DND-41 (cell line): ENCODE measurements around the gene PRKAR2A.
A peak's percentile ranks its signal among the peaks of the same experiment; 100 is the strongest.

Experiments used
- ATAC-seq: fragments of 200-7000 bp; cut with Tn5 transposase; 3 replicates; pipeline ENCODE4 v1.9.1; 2021; ENCODE audit warnings: low read depth; ENCODE audit not compliant: insufficient read depth
- DNase-seq: peaks from one replicate; pipeline ENCODE4 v3.0.0-alpha.2; 2020
- H2AFZ ChIP-seq: 2 replicates; pipeline ENCODE4 v1.6.0; 2012; ENCODE audit warnings: low read depth, low read length
- H3K27ac ChIP-seq: 2 replicates; pipeline ENCODE4 v1.5.1; 2012; ENCODE audit warnings: low read length, inconsistent platforms
- H3K27me3 ChIP-seq: fragments of 200-600 bp; sonication (generic); 2 replicates; pipeline ENCODE4 v1.6.0; 2012; ENCODE audit warnings: low read length, mild to moderate bottlenecking, inconsistent platforms; ENCODE audit not compliant: insufficient read depth, poor library complexity
- H3K36me3 ChIP-seq: 2 replicates; pipeline ENCODE4 v1.5.1; 2012; ENCODE audit warnings: low read length, inconsistent platforms; ENCODE audit not compliant: insufficient read depth
- H3K4me1 ChIP-seq: 2 replicates; pipeline ENCODE4 v1.5.1; 2012; ENCODE audit warnings: mild to moderate bottlenecking, low read length; ENCODE audit not compliant: insufficient read depth
- H3K4me2 ChIP-seq: 2 replicates; pipeline ENCODE4 v1.6.0; 2012; ENCODE audit warnings: mild to moderate bottlenecking, moderate library complexity, low read length, inconsistent platforms; ENCODE audit not compliant: insufficient read depth
- H3K4me3 ChIP-seq, 2 experiments: fragments of 200-600 bp in 1 of 2; shearing (Covaris generic) in 1 of 2; 2 replicates each; pipeline ENCODE4 v1.5.1; 2012 to 2016; ENCODE audit warnings: inconsistent platforms in 2 of 2, low read length in 2 of 2, mild to moderate bottlenecking in 2 of 2, low read depth in 1 of 2, moderate library complexity in 1 of 2
- H3K79me2 ChIP-seq: 2 replicates; pipeline ENCODE4 v1.6.0; 2012; ENCODE audit warnings: low read length, inconsistent platforms; ENCODE audit not compliant: insufficient read depth
- H3K9ac ChIP-seq: 2 replicates; pipeline ENCODE4 v1.6.0; 2012; ENCODE audit warnings: low read depth, mild to moderate bottlenecking, inconsistent platforms, low read length, moderate library complexity
- H3K9me3 ChIP-seq: 2 replicates; pipeline ENCODE4 v1.5.1; 2012; ENCODE audit warnings: low read length, moderate library complexity, mild to moderate bottlenecking, inconsistent platforms; ENCODE audit not compliant: insufficient read depth, severe bottlenecking
- H4K20me1 ChIP-seq: 2 replicates; pipeline ENCODE4 v1.6.0; 2012; ENCODE audit warnings: low read length; ENCODE audit not compliant: insufficient read depth
- EZH2 ChIP-seq: IDR thresholded peaks from 3 replicates; pipeline ENCODE4 v1.6.1; 2012; ENCODE audit warnings: borderline replicate concordance, low read depth, mild to moderate bottlenecking, moderate library complexity, low read length, inconsistent platforms; ENCODE audit not compliant: severe bottlenecking
- TF ChIP-seq, protein P1 (sequence below): IDR thresholded peaks from 2 replicates; pipeline ENCODE4 v1.5.1; 2012; ENCODE audit warnings: borderline replicate concordance, low read length, moderate library complexity, mild to moderate bottlenecking; ENCODE audit not compliant: poor library complexity, severe bottlenecking; ENCODE audit errors: extremely low read depth

The PRKAR2A gene

DNA sequence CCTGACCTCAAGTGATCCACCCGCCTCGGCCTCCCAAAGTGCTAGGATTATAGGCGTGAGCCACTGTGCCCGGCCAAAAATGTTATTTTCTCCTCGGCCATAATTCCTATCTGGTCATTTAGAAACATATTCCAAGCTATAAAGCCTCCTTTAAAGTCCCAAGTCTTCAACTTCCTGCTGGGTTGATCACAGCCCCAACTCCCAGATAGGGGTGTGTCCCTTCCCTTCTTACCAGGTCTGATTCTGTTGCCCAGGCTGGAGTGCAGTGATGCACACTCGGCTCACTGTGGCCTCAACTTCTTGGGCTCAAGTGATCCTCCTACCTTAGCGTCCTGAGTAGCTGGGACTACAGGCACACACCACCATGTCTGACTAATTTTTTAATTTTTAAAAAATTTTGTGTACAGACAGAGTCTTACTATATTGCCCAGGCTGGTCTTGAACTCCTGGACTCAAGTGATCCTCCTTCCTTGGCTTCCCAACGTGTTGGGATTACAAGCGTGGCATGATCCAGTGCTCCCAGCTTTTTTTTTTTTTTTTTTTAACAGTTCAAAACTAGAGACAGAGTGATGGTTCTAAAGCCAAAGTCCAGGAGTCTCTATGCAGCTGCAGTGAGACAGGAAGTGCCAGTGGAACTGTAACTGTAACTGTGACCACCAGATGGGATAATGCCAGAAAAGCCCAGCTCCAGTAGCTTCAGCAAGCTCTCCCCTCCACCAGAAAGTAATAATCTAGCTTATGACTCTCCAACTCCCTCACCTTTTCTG lies 8.2 kb upstream of the PRKAR2A start:
- H3K27me3 ChIP-seq: no peaks in the 10 kb centered on the region
- no peaks in the 10 kb centered on the region for H3K4me1 ChIP-seq
- no peaks in the 10 kb centered on the region for H4K20me1 ChIP-seq
- H3K36me3 ChIP-seq: peaks cover 18% of the 10 kb centered on the region; the same call in 1 of the 2 replicates
- H3K9ac ChIP-seq: no peak overlapping the region
- H3K79me2 ChIP-seq: no peaks in the 10 kb centered on the region
- H2AFZ ChIP-seq: no peak overlapping the region
- H3K4me2 ChIP-seq: no peak overlapping the region
- no peaks in the 10 kb centered on the region for H3K9me3 ChIP-seq
- DNase-seq: no peak
- no peak for ATAC-seq
- no peak for TF ChIP-seq EZH2
- TF ChIP-seq, protein P1, sequence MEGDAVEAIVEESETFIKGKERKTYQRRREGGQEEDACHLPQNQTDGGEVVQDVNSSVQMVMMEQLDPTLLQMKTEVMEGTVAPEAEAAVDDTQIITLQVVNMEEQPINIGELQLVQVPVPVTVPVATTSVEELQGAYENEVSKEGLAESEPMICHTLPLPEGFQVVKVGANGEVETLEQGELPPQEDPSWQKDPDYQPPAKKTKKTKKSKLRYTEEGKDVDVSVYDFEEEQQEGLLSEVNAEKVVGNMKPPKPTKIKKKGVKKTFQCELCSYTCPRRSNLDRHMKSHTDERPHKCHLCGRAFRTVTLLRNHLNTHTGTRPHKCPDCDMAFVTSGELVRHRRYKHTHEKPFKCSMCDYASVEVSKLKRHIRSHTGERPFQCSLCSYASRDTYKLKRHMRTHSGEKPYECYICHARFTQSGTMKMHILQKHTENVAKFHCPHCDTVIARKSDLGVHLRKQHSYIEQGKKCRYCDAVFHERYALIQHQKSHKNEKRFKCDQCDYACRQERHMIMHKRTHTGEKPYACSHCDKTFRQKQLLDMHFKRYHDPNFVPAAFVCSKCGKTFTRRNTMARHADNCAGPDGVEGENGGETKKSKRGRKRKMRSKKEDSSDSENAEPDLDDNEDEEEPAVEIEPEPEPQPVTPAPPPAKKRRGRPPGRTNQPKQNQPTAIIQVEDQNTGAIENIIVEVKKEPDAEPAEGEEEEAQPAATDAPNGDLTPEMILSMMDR: no peak
- no peak overlapping the region for H3K4me3 ChIP-seq
- H3K27ac ChIP-seq: peak overlapping the region; percentile 36; the same call in 1 of the 2 replicates

DNA sequence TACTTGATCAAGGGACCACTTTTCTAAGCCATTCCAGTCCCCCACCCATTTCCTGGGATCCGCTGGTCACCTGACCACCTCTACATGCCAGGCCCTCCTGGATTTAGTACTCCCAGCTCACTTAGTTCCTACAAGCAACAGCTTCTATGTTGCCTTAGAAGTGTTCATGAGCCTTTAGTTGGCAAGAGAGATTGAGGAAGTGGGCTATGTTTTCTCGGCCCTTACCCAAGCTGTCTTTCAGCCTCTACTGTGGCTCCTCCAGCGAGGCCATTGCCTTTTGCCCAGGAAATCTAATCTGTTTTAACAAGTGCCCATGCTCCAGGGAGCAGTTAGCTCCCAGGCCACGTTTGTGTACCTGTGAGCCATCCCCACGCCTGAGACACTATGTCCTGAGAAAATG lies 4.5 kb upstream of the PRKAR2A start:
- no peak overlapping the region for H3K9ac ChIP-seq
- no peak for ATAC-seq
- H3K4me1 ChIP-seq: no peaks in the 10 kb centered on the region
- no peaks in the 10 kb centered on the region for H3K9me3 ChIP-seq
- no peak overlapping the region for H3K27ac ChIP-seq
- no peak for DNase-seq
- no peak overlapping the region for H3K4me2 ChIP-seq
- H2AFZ ChIP-seq: no peak overlapping the region
- H3K4me3 ChIP-seq: no peak overlapping the region
- no peaks in the 10 kb centered on the region for H4K20me1 ChIP-seq
- H3K27me3 ChIP-seq: no peaks in the 10 kb centered on the region
- H3K36me3 ChIP-seq: peaks cover 5% of the 10 kb centered on the region; the same call in 1 of the 2 replicates
- H3K79me2 ChIP-seq: no peaks in the 10 kb centered on the region
- TF ChIP-seq, protein P1: no peak

DNA sequence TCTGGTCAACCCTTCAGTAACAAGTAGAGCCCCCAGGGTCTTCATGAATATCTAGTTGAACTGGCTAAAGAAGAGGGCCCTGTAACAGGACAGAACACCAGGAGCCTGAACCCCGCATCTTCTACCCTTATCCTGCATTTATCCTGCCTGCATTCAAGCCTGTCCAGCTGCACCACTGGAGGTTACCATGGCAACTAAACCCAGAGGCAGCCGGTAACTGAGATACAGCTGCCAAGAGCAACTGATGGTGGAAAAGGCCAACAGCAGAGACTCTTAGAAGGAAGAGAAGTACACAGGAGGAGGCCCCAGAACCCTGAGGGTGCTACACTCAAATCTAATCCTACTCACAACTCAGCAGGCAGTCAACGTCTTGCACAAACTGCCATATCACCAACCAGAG lies 3.7 kb upstream of the PRKAR2A start:
- Histone ChIP-seq H3K4me3 (no peak overlapping the region), H3K4me1 (no peaks in the 10 kb centered on the region), H2AFZ (no peak overlapping the region), H3K27me3 (no peaks in the 10 kb centered on the region), H3K27ac (no peak overlapping the region), H3K79me2 (no peaks in the 10 kb centered on the region), H3K36me3 (0 out of 2 replicates have a peak, but pooled peaks cover 3% of the 10 kb centered on the region), H3K9me3 (no peaks in the 10 kb centered on the region), H3K4me2 (no peak overlapping the region), H4K20me1 (no peaks in the 10 kb centered on the region), H3K9ac (no peak overlapping the region)
- no peak for ATAC-seq
- DNase-seq: no peak
- TF ChIP-seq, protein P1: no peak
- TF ChIP-seq EZH2: no peak
